Measurements from ENCODE around the gene ZCCHC8.

DNA sequence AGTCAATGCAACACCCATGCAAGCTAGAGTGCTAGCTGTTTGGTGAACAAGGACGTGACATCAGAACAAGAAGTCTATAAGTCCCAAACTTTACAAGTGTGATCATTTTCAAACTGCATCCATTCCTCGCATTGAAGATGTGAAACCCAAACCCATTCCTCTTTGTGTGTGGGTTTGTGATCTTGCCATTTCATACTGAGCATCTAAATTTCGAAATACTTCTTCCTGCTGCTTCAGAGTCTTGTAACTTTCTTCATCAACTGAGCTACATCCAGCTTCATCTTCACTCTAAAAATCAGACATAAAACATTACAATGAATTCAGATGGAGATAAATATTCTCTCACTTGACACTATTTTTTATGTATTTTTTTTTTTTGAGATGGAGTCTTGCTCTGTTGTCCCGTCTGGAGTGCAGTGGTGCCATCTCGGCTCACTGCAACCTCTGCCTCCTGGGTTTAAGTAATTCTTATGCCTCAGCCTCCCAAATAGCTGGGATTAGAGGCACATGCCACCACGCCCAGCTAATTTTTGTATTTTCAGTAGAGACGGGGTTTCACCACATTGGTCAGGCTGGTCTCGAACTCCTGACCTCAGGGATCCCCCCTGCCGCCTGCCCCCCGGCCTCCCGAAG lies 4.8 kb upstream of the ZCCHC8 start:
- no peak for TF ChIP-seq EZH2 (IDR thresholded peaks at IDR 0.05; ENCODE audit: borderline replicate concordance, insufficient read depth, low read length, poor library complexity, severe bottlenecking)
- TF ChIP-seq, protein P1, sequence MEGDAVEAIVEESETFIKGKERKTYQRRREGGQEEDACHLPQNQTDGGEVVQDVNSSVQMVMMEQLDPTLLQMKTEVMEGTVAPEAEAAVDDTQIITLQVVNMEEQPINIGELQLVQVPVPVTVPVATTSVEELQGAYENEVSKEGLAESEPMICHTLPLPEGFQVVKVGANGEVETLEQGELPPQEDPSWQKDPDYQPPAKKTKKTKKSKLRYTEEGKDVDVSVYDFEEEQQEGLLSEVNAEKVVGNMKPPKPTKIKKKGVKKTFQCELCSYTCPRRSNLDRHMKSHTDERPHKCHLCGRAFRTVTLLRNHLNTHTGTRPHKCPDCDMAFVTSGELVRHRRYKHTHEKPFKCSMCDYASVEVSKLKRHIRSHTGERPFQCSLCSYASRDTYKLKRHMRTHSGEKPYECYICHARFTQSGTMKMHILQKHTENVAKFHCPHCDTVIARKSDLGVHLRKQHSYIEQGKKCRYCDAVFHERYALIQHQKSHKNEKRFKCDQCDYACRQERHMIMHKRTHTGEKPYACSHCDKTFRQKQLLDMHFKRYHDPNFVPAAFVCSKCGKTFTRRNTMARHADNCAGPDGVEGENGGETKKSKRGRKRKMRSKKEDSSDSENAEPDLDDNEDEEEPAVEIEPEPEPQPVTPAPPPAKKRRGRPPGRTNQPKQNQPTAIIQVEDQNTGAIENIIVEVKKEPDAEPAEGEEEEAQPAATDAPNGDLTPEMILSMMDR (IDR thresholded peaks at IDR 0.05; ENCODE audit: poor library complexity, severe bottlenecking) = no peak
- no peak for TF ChIP-seq POLR2AphosphoS5 (IDR thresholded peaks at IDR 0.05)
